Hematopoietic multipotent progenitor cell treated with erythropoietin and hydrocortisone succinate and interleukin-3 and kit ligand, for 6 days (in vitro differentiated cells): Measurements from ENCODE around the gene SPIRE1.
"Not testable (repeated sequence)": the region's sequence is repeated elsewhere in the genome, so short reads cannot be mapped to it uniquely, and the experiment has no call there.

Experiments
- DNase-seq: peaks from one replicate; pipeline ENCODE4 v3.0.0-alpha.2; 2015

SPIRE1 gene

DNA sequence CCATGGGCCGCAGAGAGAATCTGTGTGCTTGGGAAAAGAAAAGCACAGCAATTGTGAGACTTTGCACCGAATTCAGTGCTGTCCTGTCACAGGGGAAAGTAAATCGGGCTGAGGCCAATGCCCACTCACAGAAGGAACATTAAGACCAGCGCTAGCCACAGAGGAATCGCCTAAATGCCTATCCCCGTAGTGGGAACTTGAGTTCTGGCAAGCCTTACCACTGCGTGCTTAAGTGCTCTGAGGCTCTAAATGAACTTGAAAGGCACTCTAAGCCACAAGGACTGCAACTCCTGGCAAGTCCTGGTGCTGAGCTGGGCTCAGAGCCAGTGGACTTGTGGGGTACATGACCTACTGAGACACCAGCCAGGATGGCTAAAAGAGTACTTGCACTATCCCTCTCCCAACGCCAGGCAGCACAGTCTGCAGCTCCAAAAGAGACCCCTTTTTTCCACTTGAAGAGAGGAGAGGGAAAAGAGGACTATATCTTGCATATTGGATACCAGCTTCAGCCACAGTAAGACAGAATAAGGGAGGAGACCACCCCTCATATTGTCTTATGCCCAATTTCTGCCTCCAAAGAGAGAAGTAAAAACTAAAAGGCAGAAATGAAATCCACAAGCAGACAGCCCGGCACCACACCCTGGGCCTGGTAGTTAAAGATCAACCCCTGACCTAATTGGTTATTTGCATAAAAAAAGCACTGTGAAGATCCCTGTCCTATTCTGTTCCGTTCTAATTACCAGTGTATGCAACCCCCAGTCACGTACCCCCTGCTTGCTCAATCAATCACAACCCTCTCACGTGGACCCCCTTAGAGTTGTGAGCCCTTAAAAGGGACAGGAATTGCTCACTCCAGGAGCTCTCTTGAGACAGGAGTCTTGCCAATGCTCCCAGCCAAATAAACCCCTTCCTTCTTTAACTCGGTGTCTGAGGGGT is 105.7 kb downstream of the SPIRE1 start:
- not testable (repeated sequence) for DNase-seq

DNA sequence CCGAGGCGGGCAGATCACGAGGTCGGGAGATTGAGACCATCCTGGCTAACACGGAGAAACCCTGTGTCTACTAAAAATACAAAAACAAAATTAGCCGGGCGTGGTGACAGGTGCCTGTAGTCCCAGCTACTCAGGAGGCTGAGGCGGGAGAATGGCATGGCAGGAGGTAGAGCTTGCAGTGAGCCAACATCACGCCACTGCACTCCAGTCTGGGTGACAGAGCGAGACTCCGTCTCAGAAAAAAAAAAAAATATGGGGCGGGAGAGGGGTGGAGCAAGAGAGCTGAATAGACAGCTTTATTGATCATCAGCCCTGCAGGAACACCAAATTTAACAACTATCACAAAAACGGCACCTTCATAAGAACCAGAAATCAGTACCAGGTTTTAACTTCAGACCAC is 106.4 kb downstream of the SPIRE1 start:
- not testable (repeated sequence) for DNase-seq

DNA sequence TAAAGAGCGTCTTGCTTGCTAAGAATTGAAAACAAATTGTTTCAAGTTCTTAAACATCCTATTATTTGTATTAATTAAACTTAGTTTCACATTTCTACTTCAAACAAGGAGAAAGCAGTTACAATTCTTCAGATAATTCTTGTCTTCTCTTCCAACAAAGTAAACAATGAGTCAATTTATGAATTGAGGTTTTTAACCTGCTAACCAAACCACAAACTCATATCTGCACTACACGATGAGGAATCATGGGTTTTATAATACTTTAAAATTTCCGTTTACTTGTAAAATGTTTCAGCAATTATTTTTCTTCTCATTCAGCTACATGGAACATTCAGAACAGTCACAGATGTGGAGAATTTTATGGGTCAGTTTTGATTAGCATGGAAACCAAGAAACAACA is 114.2 kb downstream of the SPIRE1 start:
- DNase-seq = peak; percentile 36

DNA sequence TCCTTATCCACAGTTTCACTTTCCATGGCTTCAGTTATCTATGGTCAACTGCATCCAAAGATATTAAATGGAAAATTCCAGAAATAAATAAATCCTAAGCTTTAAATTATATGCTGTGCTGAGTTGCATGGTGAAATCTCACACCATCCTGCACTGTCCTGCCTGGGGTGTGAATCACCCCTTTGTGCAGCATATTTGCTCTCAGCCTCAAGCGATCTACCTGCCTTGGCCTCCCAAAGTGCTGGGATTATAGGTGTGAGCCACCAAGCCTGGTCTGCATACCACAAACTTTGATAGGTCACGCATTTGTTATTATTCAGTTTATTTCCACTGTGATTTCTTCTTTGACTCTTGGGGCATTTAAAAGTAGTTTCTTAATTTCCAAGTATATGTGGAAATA is 117.2 kb downstream of the SPIRE1 start:
- DNase-seq = no peak

DNA sequence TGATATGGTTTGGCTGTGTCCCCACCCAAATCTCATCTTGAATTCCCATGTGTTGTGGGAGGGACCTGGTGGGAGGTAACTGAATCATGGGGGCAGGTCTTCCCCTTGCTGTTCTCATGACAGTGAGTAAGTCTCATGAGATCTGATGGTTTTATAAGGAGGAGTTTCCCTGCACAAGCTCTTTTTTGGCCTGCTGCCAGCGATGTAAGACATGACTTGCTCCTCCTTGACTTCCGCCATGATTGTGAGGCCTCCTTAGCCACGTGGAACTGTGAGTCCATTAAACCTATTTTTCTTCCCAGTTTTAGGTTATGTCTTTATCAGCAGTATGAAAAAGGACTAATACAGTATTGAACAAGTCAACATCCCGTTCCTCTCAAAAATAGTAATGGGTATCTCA is 118.7 kb downstream of the SPIRE1 start:
- DNase-seq = peak; percentile 40

DNA sequence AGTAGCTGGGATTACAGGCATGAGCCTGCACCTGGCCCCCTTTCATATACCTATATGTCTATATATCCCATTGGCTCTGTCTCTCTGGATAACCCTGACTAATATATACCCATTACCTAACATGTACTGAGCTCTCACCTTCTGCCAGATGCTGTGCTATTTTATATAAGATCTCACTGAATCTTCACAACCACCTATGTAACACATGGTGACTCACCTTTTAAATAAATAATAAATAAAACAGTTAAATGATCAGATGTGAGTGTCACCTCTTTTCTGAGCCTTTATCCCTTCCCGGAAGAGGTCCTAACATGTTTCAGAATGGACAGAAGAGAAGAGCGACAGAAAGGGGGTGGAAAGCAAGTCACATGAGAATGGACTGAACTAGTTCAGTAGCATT is 123.1 kb downstream of the SPIRE1 start:
- DNase-seq = no peak

DNA sequence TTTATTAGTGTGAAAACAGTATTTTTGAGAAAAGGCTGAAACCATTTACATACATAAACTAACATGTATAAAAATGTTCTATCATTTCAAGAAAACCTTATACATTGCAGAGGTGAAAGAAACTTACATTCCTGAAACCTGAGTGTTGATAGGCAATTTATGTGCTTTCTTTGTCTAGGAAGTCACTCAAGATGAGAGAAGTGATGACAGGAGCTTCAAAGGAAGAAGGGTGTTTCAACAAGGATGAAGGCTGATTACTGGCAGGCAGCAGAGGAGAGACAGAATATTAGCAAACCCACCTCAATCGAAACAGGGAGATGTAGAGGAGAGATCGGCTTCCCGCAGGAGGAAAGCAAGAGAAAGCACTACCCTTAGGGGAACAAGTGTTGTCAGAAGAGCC is 125.2 kb downstream of the SPIRE1 start:
- no peak for DNase-seq

DNA sequence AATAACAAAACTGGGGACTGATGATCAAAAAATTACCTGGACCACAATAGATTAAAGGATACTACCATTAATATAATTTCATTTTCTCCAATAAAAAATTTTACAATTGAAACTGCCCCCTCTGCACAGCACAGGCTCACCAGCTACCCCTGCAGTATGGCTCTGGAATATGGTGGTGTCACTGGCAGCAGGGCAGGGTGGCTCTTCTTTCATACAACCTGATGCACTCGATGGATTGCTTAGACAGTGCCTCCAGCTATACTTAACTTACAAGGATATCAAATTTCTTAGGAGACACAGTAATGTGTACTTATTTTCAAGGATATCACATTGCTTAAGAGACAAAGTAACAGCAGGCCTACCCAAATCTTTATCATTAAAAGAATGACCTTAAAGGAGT is 126.2 kb downstream of the SPIRE1 start:
- DNase-seq = no peak

DNA sequence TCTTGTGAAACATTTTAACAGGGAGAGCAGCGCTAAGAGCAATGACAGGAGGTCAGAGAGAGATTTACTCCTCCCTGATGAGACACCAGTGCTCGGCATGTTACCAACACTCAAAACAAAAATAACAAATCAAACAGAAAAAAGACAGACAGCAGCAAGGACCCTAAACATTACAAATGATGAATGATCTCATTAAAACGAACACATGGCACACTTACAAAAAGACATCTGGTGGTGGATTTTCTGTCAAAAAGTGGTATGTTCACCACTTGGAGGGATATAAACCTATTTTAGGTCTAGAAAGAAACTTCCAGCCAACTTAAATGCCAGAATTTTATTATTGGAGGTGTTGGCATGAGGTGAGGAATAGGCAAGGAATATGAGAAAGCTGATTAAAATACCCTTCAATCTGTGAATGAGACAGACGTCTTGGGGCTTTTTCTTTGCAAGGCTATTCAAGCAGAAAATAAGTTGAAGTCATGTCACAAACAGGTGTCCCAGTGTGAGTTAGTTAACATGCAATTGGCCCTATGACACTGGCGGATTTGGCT is 137.4 kb downstream of the SPIRE1 start:
- DNase-seq = no peak

DNA sequence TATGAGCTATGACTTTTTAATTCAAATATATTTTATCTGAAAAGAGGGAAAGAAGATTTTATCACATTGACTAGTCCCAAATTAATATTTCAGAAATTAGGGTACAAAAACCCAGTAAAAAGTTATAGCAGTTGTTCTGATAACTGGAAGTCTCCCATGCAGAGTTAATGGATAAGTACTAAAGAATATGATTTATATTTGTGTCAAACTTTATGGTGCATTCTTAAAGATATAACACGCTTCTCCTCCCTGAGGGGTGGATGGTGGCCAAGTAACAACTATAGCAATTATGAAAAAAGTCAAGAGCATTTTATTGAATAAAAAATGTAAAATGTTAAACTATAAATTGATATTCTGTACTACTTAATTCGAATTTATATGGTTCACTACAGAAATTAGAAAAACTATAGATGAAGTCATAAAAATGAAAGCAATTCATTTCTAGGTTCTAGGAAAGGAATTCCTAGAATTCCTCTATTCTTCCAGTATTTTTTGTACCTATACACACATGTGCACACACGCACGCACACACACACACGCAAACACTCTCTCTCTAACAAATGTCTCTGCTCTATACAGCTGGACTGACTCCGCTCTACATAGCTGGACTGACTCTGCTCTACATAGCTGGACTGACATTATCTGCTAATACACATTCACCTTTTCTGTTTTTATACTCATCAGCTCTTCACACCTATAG is 138.9 kb downstream of the SPIRE1 start:
- DNase-seq = no peak

DNA sequence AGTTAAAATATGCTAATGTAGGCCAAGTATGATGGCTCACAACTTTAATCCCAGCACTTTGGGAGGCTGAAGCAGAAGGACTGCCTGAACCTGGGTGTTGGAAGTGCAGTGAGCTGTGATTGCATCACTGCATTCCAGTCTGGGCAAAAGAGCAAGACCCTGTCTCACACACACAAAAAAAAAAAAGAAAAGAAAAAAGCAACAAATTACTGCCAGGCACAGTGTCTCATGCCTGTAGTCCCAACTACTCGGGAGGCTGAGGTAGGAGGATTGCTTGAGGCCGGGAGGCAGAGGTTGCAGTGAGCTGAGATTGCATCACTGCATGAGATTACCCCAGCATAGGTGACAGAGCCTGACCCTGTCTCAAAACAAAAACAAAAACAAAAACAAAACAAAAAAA is 139.6 kb downstream of the SPIRE1 start:
- DNase-seq = no peak

DNA sequence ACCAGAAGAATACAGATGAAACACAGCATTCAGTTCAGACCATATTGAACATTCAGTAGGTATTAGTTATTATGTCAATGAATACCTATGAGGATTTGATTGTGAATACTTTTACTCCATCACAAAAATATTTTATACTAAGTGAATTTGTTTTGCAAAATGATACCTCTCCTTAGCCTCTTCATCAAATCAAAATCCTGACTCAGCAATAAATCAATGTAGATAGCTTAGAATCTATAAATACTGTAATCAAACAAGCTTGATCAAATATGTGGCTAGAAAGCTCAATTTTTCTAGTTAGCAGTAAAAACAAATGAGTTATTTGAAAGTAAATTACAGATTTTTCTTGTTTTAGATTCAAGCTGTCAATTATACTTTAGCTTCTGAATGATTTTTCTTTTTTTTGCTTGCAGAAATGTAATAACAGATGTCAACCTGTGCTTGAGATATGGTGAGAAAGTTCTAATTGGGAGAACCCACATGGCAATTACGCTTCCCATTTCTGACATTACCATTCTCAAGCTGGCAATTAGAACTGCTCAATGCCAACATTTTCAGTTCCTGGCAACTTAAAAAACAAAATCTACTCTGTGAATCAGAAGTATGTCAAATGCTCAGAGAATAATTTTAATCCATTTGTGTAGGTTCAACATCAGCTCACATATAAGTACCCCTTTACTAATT is 140.6 kb downstream of the SPIRE1 start:
- DNase-seq = no peak

DNA sequence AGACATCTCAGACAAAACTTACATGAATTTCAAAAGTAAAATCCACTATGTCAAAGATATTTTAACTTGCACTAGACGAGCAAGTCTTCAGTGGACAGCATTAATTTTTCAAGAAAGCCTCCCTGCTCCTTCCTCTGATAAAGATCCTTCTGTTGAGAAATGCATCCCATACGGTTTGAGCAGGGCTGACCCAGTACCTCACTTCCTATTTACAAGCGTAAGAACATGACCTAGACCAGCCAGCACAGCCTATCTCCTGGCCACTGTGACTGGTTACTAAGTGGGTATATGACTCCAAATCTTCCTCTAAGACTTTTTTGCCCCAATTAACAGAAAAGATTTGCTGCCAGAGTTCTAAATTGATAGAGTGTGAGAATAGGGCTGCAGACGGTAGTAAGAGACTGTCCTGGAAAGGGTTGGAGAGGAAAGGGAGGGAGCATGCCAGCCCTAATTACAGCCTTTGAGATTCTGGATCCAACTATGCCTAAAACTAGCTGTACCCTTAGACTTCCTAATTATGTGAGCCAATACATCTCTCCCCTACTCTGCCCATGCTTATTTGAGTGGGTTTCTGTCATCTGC is 141.8 kb downstream of the SPIRE1 start:
- DNase-seq = peak; percentile 55

DNA sequence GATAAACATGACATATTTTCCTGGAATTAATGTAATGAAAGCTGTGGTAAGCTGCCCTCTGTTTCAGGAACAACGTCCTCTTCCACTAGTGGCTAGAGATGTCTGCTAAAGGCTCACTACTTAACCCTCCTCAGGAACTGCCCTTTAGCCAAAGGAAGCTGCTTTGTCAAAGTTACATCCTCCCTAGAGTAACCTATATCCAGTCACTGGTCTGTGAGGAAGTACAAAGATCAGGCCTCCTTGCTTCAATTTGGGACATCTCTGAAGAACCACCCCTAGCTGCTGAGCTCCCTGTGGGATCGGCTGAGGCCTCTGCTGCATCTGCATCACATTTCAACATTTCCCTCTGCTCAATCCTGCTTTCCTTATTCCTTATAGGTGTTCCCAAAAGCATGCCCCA is 142.4 kb downstream of the SPIRE1 start:
- DNase-seq = peak; percentile 15

DNA sequence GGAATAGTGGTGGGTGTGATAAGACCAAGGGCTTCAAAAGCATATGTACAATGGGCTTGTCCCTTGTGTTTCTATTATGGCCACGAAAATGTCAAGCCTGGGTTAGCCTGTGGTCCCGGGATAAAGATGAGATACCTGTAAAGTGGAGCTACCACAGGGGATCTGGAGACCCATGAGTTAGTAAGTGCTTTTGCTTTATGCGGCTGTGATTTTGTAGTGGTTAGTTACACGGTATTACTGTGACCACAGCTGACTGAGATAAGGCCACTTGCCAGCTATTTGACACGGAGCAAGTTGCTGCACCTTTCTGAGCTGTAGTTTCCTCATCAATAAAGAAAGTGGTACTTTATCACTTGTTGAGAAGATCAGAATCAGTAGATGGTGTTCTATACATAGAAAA is 150.9 kb downstream of the SPIRE1 start:
- no peak for DNase-seq

DNA sequence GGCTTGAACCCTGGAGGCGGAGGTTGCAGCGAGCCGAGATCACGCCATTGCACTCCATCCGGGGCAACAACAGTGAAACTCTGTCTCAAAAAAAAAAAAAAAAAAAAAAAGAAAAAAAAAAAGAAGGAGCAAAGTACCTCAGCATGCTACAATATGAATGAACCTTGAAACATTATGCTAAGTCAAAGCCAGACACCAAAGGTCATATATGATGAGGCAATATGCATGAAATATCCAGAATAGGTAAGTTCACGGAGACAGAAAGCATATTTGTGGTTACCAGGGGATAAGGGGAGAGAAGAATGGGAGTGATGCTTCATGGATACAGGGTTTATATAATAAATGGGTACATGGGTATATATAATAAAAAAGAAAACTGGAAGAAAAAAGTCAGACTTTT is 156.9 kb downstream of the SPIRE1 start:
- no peak for DNase-seq

DNA sequence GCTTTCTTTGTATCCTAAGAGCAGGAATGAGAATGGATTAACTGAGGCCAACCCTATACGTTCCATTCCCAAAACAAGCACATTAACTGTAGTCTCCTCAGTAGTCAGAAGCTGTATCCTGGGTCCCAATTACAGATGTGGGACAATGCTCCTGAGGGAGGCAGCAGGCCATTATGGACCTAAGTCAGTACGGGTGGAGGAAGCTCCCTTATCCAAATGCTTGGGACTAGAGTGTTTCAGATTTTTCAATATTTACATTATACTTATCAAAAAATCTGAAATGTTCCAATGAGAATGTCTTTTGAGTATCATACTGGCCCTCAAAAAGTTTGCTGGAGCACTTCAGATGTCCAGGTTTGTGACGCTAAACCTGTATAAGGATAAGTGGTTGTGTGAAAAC is 160.1 kb downstream of the SPIRE1 start:
- DNase-seq = no peak

DNA sequence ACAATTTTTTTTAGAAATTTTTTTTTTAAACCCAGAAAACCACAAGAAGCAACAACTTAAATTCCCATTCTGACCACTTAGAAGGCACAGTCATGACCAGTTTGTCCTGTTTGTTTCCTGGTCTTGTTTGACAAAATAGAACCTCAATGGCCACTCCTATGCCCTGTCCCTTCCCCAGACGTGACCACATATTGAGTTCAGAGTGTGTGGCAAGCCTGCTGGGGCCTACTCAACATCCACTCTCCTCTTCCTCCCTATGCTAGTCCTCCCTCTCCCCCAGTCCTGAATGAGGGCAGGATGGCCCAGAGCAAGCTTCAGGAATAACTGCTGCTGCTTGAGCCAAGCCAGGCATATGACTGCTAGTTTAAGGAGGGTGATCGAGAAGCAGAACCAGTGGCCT is 160.6 kb downstream of the SPIRE1 start:
- no peak for DNase-seq

DNA sequence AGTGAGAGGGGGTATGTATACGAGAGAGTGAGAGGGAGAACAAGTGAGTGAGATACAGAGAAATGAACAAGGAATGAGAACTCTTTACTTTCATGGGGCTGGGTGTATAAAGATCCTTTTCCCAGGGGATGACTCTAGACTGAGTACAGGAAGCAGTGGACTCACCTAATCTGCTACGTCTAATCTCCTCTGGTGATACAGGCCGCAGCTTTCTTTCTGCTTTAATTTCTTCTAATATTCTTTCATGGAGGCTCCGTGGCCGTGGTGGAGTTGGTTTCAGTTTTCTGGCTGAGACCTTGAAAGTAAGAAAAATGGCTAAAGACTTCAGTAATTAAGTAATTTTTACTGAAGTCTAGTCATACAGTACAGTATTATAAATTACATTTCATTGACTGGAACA is 165.0 kb downstream of the SPIRE1 start:
- no peak for DNase-seq

DNA sequence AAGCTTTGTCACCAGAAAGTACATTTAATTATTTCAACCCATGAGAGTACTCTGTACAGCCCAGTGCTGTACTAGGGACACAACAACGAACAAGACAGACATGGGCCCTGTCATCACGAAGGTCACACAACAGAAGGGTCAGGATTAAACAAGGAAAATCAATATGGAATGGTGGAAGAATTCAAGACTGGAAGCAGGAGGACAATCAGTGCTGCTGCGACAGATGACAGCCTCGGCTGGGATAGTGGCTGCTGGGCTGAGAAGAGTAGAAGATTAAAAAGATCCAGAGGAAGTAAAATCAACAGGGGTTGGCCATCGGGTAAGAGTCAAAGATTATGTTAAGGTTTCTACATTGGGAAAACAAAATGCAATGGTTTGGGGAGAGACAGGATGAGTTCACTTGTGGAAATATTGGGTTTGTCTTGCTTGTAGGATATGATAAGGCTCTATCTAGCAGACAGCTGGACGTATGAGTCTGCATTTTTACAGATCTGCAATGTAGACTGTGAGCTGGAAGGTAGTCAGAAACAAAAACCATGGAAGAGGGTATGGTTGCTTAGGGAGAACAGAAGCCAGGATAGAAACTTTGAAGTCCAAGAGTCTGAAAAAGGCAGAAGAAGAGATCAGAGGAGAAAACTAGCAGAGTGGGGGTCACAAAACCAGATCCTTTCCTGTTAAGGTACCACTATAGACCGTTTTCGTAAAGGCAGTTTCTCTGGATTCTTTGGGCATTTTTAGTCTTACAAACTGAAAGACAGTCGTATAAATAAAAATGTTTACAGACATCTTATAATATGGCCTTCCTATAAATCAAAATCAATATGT is 166.1 kb downstream of the SPIRE1 start:
- DNase-seq = peak; percentile 80

DNA sequence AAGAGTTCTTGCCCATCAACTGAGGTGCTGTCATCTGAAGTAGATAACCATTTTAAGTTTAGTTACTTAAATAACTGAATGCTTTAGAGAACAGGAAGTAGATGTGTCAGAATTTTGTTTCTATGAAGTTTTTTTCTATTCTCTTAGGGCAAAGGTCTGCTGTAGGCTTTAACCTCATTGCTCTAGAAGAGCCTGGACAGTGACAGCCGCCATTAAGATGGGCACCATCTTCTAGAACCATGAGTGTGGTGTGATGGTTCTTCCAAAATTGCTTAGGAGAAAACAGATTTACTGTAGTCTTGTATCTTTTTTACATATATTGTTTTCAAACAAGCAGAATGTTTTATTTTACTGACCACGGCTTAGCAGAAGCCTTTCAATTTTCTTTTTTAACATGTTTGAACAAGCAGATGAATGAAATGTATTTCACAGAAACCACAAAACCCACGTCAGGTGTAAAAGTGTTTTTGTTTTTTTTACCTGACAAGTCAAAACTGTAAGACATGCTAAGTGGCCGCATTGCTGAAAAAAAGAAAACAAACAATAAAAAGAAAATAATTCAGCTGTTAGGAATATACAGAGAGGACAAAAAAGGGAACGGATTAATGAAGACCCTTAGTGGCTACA is 172.3 kb downstream of the SPIRE1 start:
- DNase-seq = no peak

DNA sequence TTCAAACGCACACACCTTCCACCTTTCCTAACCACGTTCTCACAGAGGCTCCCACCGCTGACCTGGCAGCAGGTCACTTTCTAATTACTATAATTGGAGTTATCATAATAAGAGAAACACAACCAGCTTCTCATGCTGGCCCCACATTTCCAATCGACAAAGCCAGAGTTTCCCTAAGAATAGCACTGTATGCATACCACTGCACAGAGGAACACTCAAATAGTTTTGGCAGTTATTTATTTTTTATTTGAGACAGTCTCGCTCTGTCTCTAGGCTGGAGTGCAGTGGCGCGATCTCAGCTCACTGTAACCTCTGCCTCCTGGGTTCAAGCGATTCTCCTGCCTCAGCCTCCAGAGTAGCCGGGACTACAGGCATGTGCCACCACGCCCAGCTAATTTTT is 176.0 kb downstream of the SPIRE1 start:
- DNase-seq = not testable (repeated sequence)
